ENCODE results near the gene HSPB7.

The HSPB7 gene

DNA sequence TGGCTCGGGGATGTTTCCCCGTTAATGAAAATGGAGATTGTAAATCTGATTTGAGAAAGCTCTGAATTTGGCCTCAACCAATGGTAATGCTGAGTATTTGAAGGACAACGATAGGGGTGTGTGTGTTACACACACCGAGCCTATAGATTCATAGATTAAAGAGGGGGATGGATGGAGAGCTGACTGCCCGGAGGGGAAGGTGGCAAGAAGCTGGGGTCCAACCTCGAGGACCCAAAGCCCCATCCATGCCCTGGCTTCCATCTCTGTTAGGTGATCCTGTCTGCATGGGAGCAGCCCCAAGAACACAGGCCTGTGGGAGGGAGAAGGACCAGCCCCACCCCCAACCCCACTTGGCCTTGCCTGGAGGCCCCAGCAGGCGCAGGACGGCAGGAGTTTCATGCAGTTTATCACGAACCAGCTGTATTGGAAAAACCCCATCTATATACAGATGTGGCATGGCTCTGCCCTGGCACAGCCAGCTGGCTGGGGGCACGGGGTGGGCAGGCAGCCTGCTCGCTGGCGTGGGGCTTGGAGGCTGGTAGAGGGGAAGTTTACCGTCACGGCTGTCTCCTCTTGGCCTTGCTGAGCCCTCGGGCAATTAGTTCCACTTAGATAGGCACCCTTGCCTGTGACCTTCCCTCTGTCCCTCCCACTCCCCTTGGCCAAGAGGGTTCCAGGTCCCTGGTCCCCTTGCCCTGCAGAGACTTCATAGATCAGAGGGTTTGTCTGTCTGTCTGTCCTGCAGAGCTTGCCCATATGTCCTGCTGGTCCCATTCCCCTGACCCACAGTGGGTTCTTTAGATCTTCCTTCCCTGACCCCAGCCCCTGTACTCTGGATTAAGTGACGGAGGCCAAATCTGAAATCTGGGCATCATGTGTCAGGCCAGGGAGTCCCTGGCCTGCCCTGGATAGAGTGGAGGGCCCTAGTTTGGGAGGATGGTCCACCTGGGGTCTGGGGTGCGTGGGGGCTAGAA lies 3.0 kb downstream of the HSPB7 start:
- no peak overlapping the region for H3K4me3 ChIP-seq (ENCODE audit: low read depth, low read length)
- no peak for DNase-seq (ENCODE audit: low read depth)
- TF ChIP-seq, protein P1, sequence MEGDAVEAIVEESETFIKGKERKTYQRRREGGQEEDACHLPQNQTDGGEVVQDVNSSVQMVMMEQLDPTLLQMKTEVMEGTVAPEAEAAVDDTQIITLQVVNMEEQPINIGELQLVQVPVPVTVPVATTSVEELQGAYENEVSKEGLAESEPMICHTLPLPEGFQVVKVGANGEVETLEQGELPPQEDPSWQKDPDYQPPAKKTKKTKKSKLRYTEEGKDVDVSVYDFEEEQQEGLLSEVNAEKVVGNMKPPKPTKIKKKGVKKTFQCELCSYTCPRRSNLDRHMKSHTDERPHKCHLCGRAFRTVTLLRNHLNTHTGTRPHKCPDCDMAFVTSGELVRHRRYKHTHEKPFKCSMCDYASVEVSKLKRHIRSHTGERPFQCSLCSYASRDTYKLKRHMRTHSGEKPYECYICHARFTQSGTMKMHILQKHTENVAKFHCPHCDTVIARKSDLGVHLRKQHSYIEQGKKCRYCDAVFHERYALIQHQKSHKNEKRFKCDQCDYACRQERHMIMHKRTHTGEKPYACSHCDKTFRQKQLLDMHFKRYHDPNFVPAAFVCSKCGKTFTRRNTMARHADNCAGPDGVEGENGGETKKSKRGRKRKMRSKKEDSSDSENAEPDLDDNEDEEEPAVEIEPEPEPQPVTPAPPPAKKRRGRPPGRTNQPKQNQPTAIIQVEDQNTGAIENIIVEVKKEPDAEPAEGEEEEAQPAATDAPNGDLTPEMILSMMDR (IDR thresholded peaks at IDR 0.05; ENCODE audit: control insufficient read depth, extremely low read depth, insufficient read depth) = no peak

DNA sequence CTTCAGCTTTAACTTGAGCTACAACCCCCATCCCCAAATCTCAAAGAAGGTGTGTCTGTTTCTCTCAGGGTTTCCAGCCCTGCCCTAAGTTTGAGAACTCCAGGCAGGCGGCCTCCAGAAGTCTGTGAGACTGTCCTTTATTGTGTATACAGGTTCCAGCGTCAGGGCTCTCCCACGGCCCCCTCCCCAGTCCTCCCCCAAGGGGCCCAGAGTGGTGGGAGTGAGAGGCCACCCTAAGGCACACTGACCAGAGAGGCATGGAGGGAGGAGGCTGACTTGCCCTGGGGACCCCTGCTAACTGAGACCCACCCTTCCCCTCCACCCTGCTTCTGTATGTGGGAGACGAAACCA lies 4.0 kb downstream of the HSPB7 start:
- no peak for DNase-seq (ENCODE audit: low read depth)
- no peak overlapping the region for H3K4me3 ChIP-seq (ENCODE audit: low read depth, low read length)
- TF ChIP-seq, protein P1 (IDR thresholded peaks at IDR 0.05; ENCODE audit: control insufficient read depth, extremely low read depth, insufficient read depth) = no peak

DNA sequence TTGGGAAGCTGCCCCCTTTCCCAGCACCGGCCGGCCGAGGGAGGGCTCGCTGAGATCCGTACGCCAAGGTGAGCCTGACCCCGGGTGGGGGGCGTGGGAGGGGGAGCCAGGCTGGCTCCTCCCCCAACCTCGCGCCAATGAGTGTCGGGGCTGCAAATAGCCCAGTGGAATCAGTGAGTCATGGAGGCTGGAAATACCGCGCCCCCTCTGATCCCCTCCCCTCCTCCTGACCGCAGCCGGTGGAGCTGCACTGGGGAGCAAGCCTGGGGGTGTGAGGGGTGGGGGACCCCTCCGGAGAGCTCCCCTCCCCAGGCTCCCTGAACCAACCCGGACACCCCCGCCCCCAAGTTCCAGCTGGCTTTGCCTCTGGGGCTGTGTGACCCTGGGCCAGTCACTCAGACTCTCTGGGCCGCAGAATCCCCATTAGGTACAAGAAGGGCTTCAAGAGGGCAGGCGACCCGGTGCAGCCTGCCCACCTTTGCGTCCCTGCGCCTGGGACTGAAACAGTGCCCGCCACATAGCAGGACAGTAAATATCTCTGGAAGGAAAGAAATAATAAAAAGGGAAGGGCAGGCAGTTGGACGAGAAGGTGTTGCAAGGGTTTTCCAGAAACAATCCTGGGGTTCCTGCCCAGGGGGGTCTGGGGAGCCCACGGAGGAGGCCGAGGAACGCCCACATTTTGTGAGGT lies 4.5 kb downstream of the HSPB7 start:
- no peak for DNase-seq (ENCODE audit: low read depth)
- no peak overlapping the region for H3K4me3 ChIP-seq (ENCODE audit: low read depth, low read length)
- TF ChIP-seq, protein P1 (IDR thresholded peaks at IDR 0.05; ENCODE audit: control insufficient read depth, extremely low read depth, insufficient read depth) = no peak

DNA sequence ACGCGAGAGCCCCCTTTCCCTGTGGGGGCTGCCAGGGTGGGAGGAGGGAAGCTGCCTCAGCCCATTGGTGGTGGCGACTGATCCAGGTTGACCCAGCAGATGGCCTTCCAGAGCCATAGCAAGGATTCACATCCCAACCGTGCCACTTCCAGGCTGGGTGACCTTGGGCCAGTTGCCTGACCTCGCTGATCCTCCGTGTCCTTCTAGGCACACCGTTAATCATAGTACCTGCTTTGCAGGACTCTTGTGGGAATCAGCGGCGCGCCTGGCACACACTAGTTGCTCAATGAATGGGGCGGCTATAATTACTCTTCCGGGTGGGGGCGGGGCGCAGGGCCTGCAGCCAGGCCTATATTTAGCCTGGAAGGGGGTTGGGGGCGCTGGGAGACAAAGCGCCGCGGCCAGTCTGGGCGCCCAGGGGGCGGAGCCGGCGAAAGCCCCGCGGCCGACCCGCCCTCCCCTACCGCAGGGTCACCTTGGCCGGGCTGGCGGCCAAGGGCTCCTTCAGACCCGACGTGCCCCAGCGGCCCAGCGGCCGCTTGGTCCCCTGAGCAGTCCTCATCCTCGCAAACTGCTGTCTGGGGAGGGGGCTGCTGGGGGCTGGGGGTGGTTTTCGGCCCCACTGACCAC lies 5.1 kb downstream of the HSPB7 start:
- DNase-seq (ENCODE audit: low read depth) = no peak
- TF ChIP-seq, protein P1 (IDR thresholded peaks at IDR 0.05; ENCODE audit: control insufficient read depth, extremely low read depth, insufficient read depth) = no peak
- no peak overlapping the region for H3K4me3 ChIP-seq (ENCODE audit: low read depth, low read length)

DNA sequence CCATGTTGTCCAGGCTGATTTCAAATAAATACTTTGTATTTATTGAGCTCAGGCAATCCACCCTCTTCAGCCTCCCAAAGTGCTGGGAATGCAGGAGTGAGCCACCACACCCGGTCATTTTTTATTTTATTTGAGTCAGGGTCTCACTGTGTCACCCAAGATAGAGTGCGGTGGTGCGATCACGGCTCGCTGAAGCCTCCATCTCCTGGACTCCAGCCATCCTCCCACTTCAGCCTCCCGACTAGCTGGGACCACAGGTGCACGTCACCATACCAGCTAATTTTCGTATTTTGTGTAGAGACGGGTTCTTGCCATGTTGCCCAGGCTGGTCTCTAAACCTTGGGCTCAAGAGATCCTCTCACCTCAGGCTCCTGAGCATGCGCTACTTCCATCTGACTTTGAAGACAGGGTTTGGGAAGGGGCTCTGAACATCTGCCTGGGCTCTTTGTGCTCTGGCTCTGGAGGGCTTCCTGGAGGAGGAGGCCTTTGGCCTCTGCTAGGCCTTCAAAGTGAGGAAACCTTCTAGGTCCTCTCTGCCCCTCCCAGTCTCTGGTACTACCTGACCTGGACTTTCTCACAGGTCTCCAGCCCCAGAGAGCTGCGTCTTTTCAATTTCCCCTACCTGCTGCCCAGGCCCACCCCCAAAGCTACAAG lies 5.8 kb downstream of the HSPB7 start:
- DNase-seq (ENCODE audit: low read depth) = no peak
- TF ChIP-seq, protein P1 (IDR thresholded peaks at IDR 0.05; ENCODE audit: control insufficient read depth, extremely low read depth, insufficient read depth) = no peak
- no peak overlapping the region for H3K4me3 ChIP-seq (ENCODE audit: low read depth, low read length)

DNA sequence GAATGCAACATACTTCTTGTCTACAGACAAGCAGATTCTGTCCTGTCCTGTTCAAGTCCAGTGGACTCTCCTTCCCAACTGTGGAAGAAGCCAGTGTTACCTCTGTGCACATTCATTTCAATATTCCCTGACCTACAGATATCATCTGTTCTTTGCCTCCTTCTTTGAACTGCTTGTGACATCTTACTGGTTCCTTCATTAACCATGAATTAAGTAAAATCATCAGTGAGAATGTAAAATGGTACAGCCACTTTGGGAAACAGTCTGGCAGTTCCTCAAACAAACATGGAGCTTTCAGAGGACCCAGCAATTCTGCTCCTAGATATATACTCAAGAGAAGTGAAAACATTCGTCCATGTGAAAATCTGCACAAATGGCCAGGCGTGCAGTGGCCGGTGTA lies 7.0 kb downstream of the HSPB7 start:
- TF ChIP-seq, protein P1 (IDR thresholded peaks at IDR 0.05; ENCODE audit: control insufficient read depth, extremely low read depth, insufficient read depth) = no peak
- no peak for DNase-seq (ENCODE audit: low read depth)
- H3K4me3 ChIP-seq (ENCODE audit: low read depth, low read length) = no peak overlapping the region
